OCI-LY7 (cell line): ENCODE data around the gene ACOT12. TPM values are rescaled to one million over a fixed set of nuclear protein-coding genes. Genes with fewer than 3 reads are reported as not detected.

ENCODE experiments used
- BruUV-seq: library from RNA; stranded (reverse); fragments of 400-500 nt; replicated peaks from 2 replicates; lab custom pipeline; 2021; lab: Mats Ljungman, UMichigan
- CTCF ChIA-PET: fragments of 300-600 bp; sonication (Branson Sonifier 250); formaldehyde crosslinking; loops from one replicate; lab custom pipeline; 2022; ENCODE audit warnings: antibody characterized with exemption; ENCODE audit not compliant: unreplicated experiment; lab: Charles Lee
- POLR2A ChIA-PET: fragments of 300-600 bp; sonication (Branson Sonifier 250); formaldehyde crosslinking; loops from one replicate; lab custom pipeline; 2022; ENCODE audit warnings: antibody characterized with exemption; lab: Charles Lee
- DNase-seq: peaks from one replicate; pipeline ENCODE4 v3.0.0-alpha.2; 2015; ENCODE audit warnings: low spot score
- H2AFZ ChIP-seq: fragments of 200-600 bp; sonication (generic), shearing (Covaris generic); 2 replicates; pipeline ENCODE4 v1.6.1; 2014; ENCODE audit warnings: mild to moderate bottlenecking, antibody characterized with exemption, low read length, moderate library complexity
- H3K27ac ChIP-seq: fragments of 200-600 bp; sonication (generic); 2 replicates; pipeline ENCODE4 v1.5.1; 2014; ENCODE audit warnings: mixed run types, low read depth, mild to moderate bottlenecking, moderate library complexity, low read length, inconsistent platforms; ENCODE audit not compliant: poor library complexity, severe bottlenecking
- H3K36me3 ChIP-seq: fragments of 200-600 bp; sonication (generic); 2 replicates; pipeline ENCODE4 v1.6.1; 2014; ENCODE audit warnings: mild to moderate bottlenecking, antibody characterized with exemption, low read length, moderate library complexity, mixed read lengths; ENCODE audit not compliant: insufficient read depth
- H3K4me1 ChIP-seq: fragments of 200-600 bp; sonication (generic); 2 replicates; pipeline ENCODE4 v1.5.1; 2014; ENCODE audit warnings: mild to moderate bottlenecking, low read length; ENCODE audit not compliant: insufficient read depth, poor library complexity, severe bottlenecking
- H3K4me2 ChIP-seq: fragments of 200-600 bp; sonication (generic); 2 replicates; pipeline ENCODE4 v1.6.1; 2014; ENCODE audit warnings: mild to moderate bottlenecking, low read length
- H3K4me3 ChIP-seq: fragments of 200-600 bp; sonication (generic); 2 replicates; pipeline ENCODE4 v1.5.1; 2014; ENCODE audit warnings: mild to moderate bottlenecking, low read depth, low read length; ENCODE audit not compliant: poor library complexity, severe bottlenecking
- H3K79me2 ChIP-seq: fragments of 200-600 bp; sonication (generic); 2 replicates; pipeline ENCODE4 v1.6.1; 2016; ENCODE audit warnings: low read depth, mild to moderate bottlenecking, low read length, moderate library complexity, mixed read lengths; ENCODE audit not compliant: insufficient read depth
- H3K9me2 ChIP-seq: fragments of 200-600 bp; sonication (generic); 2 replicates; pipeline ENCODE4 v1.6.1; 2016; ENCODE audit warnings: mild to moderate bottlenecking, low read length, mixed read lengths; ENCODE audit not compliant: insufficient read depth
- H3K9me3 ChIP-seq: fragments of 200-600 bp; sonication (generic); 2 replicates; pipeline ENCODE4 v1.6.1; 2014; ENCODE audit warnings: mild to moderate bottlenecking, mixed run types, low read length, mixed read lengths
- H4K20me1 ChIP-seq: fragments of 200-600 bp; sonication (generic); 2 replicates; pipeline ENCODE4 v1.6.1; 2014; ENCODE audit warnings: mild to moderate bottlenecking, antibody characterized with exemption, low read length, moderate library complexity, mixed read lengths; ENCODE audit not compliant: insufficient read depth
- EZH2phosphoT487 ChIP-seq: fragments of 200-600 bp; sonication (generic); IDR thresholded peaks from 2 replicates; pipeline ENCODE4 v1.6.1; 2018; ENCODE audit warnings: low read depth, borderline replicate concordance, mild to moderate bottlenecking, mixed run types, antibody characterized with exemption, low read length, moderate library complexity, mixed read lengths
- intact Hi-C: fragments of 100-400 bp; cut with micrococcal nuclease; formaldehyde crosslinking; loops from one replicate; pipeline ENCODE4 v1.10.0; 2022; ENCODE audit not compliant: unreplicated experiment
- total RNA-seq, 2 experiments: library from RNA; depleted of rRNA in 1 of 2; stranded (reverse); fragments of >200 nt in 1 of 2; shearing (Covaris generic) in 1 of 2; gene quantifications; 2 replicates each; pipeline ENCODE4 v1.2.3, GENCODE V29; 2014 to 2022
- TF ChIP-seq, protein P1 (sequence below): fragments of 200-600 bp; sonication (generic); conservative IDR thresholded peaks from 2 replicates; pipeline ENCODE4 v1.5.1; 2014; ENCODE audit warnings: mild to moderate bottlenecking, antibody characterized with exemption, low read length, moderate library complexity, mixed read lengths

ACOT12 gene
- total RNA-seq, 2 experiments from 2014 or later = 0.27 to 0.35 TPM

DNA sequence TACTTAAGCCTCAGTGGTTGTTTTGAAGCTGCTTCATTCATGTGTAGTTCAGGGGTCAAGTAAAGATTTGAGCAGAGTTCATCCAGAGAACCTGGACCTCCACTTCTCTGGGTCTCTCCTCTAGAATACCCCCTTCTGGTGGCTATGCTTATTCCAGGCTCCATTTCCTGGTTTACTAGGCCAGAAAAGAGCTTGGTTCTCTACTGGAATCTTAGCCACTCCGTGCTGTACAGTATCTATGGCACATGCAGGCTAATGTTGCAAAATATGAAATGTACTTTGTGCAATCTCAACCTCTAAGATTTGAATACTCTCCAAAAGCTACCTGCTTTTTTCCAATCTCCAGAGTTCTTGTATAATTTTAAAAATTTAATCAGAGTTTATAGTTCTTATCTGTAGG lies 110.0 kb downstream of the ACOT12 start:
- H4K20me1 ChIP-seq = no peaks in the 10 kb centered on the region
- POLR2A ChIA-PET = interaction anchor here (1.0 kb wide), 1 partner anchor 51 kb away, joined by 3 read pairs; the partner anchor contains the start of gene CKMT2
- no peak overlapping the region for H2AFZ ChIP-seq
- peaks cover 5% of the 10 kb centered on the region for H3K4me1 ChIP-seq
- no peaks in the 10 kb centered on the region for H3K9me2 ChIP-seq
- no peaks in the 10 kb centered on the region for H3K9me3 ChIP-seq
- no peak overlapping the region for H3K4me2 ChIP-seq
- H3K36me3 ChIP-seq = peaks cover 5% of the 10 kb centered on the region
- no peak overlapping the region for H3K4me3 ChIP-seq
- H3K79me2 ChIP-seq = peaks cover 2% of the 10 kb centered on the region; the same call in 1 of the 2 replicates
- H3K27ac ChIP-seq = no peak overlapping the region
- CTCF ChIA-PET = no interaction called here
- TF ChIP-seq, protein P1, sequence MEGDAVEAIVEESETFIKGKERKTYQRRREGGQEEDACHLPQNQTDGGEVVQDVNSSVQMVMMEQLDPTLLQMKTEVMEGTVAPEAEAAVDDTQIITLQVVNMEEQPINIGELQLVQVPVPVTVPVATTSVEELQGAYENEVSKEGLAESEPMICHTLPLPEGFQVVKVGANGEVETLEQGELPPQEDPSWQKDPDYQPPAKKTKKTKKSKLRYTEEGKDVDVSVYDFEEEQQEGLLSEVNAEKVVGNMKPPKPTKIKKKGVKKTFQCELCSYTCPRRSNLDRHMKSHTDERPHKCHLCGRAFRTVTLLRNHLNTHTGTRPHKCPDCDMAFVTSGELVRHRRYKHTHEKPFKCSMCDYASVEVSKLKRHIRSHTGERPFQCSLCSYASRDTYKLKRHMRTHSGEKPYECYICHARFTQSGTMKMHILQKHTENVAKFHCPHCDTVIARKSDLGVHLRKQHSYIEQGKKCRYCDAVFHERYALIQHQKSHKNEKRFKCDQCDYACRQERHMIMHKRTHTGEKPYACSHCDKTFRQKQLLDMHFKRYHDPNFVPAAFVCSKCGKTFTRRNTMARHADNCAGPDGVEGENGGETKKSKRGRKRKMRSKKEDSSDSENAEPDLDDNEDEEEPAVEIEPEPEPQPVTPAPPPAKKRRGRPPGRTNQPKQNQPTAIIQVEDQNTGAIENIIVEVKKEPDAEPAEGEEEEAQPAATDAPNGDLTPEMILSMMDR = no peak
- no peak for TF ChIP-seq EZH2phosphoT487
- no TSS peak for BruUV-seq
- intact Hi-C loops = no loop called here
- no peak for DNase-seq

Other genes with a start within 250 kb of the ACOT12 start
- gene CKMT2, start 160.8 kb downstream of the ACOT12 start, total RNA-seq (2014; rRNA removed; shearing (Covaris generic)) = not detected in 2 replicates
- not detected in 2 replicates for gene CKMT2, start 160.8 kb downstream of the ACOT12 start, total RNA-seq (2022)
- gene ZCCHC9, start 92.5 kb downstream of the ACOT12 start, total RNA-seq (2014; rRNA removed; shearing (Covaris generic)) = 19.2 and 29.1 TPM in 2 replicates
- 27.4 and 29.1 TPM in 2 replicates for gene ZCCHC9, start 92.5 kb downstream of the ACOT12 start, total RNA-seq (2022)